ENCODE data around the gene MGAT4D. TPM values are rescaled to one million over a fixed set of nuclear protein-coding genes. Genes with fewer than 3 reads are reported as not detected.

Gene MGAT4D
- total and polyA plus RNA-seq, 2 experiments from 2014 or later, result not detected

- TF ChIP-seq, protein P1, sequence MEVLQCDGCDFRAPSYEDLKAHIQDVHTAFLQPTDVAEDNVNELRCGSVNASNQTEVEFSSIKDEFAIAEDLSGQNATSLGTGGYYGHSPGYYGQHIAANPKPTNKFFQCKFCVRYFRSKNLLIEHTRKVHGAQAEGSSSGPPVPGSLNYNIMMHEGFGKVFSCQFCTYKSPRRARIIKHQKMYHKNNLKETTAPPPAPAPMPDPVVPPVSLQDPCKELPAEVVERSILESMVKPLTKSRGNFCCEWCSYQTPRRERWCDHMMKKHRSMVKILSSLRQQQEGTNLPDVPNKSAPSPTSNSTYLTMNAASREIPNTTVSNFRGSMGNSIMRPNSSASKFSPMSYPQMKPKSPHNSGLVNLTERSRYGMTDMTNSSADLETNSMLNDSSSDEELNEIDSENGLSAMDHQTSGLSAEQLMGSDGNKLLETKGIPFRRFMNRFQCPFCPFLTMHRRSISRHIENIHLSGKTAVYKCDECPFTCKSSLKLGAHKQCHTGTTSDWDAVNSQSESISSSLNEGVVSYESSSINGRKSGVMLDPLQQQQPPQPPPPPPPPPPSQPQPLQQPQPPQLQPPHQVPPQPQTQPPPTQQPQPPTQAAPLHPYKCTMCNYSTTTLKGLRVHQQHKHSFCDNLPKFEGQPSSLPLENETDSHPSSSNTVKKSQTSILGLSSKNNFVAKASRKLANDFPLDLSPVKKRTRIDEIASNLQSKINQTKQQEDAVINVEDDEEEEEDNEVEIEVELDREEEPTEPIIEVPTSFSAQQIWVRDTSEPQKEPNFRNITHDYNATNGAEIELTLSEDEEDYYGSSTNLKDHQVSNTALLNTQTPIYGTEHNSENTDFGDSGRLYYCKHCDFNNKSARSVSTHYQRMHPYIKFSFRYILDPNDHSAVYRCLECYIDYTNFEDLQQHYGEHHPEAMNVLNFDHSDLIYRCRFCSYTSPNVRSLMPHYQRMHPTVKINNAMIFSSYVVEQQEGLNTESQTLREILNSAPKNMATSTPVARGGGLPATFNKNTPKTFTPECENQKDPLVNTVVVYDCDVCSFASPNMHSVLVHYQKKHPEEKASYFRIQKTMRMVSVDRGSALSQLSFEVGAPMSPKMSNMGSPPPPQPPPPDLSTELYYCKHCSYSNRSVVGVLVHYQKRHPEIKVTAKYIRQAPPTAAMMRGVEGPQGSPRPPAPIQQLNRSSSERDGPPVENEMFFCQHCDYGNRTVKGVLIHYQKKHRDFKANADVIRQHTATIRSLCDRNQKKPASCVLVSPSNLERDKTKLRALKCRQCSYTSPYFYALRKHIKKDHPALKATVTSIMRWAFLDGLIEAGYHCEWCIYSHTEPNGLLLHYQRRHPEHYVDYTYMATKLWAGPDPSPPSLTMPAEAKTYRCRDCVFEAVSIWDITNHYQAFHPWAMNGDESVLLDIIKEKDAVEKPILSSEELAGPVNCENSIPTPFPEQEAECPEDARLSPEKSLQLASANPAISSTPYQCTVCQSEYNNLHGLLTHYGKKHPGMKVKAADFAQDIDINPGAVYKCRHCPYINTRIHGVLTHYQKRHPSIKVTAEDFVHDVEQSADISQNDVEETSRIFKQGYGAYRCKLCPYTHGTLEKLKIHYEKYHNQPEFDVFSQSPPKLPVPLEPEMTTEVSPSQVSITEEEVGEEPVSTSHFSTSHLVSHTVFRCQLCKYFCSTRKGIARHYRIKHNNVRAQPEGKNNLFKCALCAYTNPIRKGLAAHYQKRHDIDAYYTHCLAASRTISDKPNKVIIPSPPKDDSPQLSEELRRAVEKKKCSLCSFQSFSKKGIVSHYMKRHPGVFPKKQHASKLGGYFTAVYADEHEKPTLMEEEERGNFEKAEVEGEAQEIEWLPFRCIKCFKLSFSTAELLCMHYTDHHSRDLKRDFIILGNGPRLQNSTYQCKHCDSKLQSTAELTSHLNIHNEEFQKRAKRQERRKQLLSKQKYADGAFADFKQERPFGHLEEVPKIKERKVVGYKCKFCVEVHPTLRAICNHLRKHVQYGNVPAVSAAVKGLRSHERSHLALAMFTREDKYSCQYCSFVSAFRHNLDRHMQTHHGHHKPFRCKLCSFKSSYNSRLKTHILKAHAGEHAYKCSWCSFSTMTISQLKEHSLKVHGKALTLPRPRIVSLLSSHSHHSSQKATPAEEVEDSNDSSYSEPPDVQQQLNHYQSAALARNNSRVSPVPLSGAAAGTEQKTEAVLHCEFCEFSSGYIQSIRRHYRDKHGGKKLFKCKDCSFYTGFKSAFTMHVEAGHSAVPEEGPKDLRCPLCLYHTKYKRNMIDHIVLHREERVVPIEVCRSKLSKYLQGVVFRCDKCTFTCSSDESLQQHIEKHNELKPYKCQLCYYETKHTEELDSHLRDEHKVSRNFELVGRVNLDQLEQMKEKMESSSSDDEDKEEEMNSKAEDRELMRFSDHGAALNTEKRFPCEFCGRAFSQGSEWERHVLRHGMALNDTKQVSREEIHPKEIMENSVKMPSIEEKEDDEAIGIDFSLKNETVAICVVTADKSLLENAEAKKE (CRISPR knock-in tag; IDR thresholded peaks at IDR 0.05), result no peak
- TF ChIP-seq POLR2AphosphoS5 (IDR thresholded peaks at IDR 0.05; ENCODE audit: low read depth) (no peak), JUNB (IDR thresholded peaks at IDR 0.05; ENCODE audit: unreplicated experiment) (no peak), CTCF (conservative IDR thresholded peaks at IDR 0.05; ENCODE audit: low read depth in 2 of 2) (no peak)
These were observed 34.9 kb downstream of the MGAT4D start (continued) for GRCh38 chr4:140463182-140463581.

GRCh38 chr4:140450352-140450751, 47.7 kb downstream of the MGAT4D start:
- Histone ChIP-seq H3F3A (replicated peaks; ENCODE audit: low read depth) (no peaks in the 10 kb centered on the region), H3K4me3 (no peak overlapping the region), H3K4me1 (ENCODE audit: insufficient read depth) (no peaks in the 10 kb centered on the region), H3K36me3 (ENCODE audit: insufficient read depth) (no peaks in the 10 kb centered on the region), H4K20me1 (replicated peaks; ENCODE audit: insufficient read depth) (no peaks in the 10 kb centered on the region), H3K79me2 (replicated peaks; ENCODE audit: insufficient read depth) (no peaks in the 10 kb centered on the region), H3K27ac (ENCODE audit: low read depth) (no peak overlapping the region), H3K9me2 (ENCODE audit: insufficient read depth) (no peaks in the 10 kb centered on the region), H2AFZ (no peak overlapping the region), H3K4me2 (no peak overlapping the region), H3K27me3 (ENCODE audit: insufficient read depth) (no peaks in the 10 kb centered on the region)
- H3K9me3 Mint-ChIP-seq, result no peaks in the 10 kb centered on the region
- H3K27ac Mint-ChIP-seq, result no peak overlapping the region
- no peak overlapping the region for H3K4me3 Mint-ChIP-seq
- no peak for DNase-seq (ENCODE audit: low spot score)
- H3K36me3 Mint-ChIP-seq (ENCODE audit: low read depth), result no peaks in the 10 kb centered on the region
- no peaks in the 10 kb centered on the region for H3K4me1 Mint-ChIP-seq
- no peak for ATAC-seq
- no peaks in the 10 kb centered on the region for H3K27me3 Mint-ChIP-seq (ENCODE audit: insufficient read depth, low read depth, poor library complexity)
- TF ChIP-seq, protein P2, sequence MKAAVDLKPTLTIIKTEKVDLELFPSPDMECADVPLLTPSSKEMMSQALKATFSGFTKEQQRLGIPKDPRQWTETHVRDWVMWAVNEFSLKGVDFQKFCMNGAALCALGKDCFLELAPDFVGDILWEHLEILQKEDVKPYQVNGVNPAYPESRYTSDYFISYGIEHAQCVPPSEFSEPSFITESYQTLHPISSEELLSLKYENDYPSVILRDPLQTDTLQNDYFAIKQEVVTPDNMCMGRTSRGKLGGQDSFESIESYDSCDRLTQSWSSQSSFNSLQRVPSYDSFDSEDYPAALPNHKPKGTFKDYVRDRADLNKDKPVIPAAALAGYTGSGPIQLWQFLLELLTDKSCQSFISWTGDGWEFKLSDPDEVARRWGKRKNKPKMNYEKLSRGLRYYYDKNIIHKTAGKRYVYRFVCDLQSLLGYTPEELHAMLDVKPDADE (IDR thresholded peaks at IDR 0.05), result no peak
- TF ChIP-seq, protein P3, sequence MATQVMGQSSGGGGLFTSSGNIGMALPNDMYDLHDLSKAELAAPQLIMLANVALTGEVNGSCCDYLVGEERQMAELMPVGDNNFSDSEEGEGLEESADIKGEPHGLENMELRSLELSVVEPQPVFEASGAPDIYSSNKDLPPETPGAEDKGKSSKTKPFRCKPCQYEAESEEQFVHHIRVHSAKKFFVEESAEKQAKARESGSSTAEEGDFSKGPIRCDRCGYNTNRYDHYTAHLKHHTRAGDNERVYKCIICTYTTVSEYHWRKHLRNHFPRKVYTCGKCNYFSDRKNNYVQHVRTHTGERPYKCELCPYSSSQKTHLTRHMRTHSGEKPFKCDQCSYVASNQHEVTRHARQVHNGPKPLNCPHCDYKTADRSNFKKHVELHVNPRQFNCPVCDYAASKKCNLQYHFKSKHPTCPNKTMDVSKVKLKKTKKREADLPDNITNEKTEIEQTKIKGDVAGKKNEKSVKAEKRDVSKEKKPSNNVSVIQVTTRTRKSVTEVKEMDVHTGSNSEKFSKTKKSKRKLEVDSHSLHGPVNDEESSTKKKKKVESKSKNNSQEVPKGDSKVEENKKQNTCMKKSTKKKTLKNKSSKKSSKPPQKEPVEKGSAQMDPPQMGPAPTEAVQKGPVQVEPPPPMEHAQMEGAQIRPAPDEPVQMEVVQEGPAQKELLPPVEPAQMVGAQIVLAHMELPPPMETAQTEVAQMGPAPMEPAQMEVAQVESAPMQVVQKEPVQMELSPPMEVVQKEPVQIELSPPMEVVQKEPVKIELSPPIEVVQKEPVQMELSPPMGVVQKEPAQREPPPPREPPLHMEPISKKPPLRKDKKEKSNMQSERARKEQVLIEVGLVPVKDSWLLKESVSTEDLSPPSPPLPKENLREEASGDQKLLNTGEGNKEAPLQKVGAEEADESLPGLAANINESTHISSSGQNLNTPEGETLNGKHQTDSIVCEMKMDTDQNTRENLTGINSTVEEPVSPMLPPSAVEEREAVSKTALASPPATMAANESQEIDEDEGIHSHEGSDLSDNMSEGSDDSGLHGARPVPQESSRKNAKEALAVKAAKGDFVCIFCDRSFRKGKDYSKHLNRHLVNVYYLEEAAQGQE (IDR thresholded peaks at IDR 0.05; ENCODE audit: unreplicated experiment), result no peak
- TF ChIP-seq ZNF331 (CRISPR knock-in tag; IDR thresholded peaks at IDR 0.05; ENCODE audit: low read depth) (no peak), EZH2 (IDR thresholded peaks at IDR 0.05; ENCODE audit: low read depth, unreplicated experiment) (no peak), NANOG (IDR thresholded peaks at IDR 0.05; ENCODE audit: borderline replicate concordance) (no peak), STAT1 (IDR thresholded peaks at IDR 0.05; ENCODE audit: unreplicated experiment) (no peak), POLR2AphosphoS5 (IDR thresholded peaks at IDR 0.05; ENCODE audit: low read depth) (no peak), EZH2phosphoT487 (IDR thresholded peaks at IDR 0.05; ENCODE audit: unreplicated experiment) (no peak), CREB1 (CRISPR knock-in tag; IDR thresholded peaks at IDR 0.05; ENCODE audit: low read depth) (no peak), JUNB (IDR thresholded peaks at IDR 0.05; ENCODE audit: unreplicated experiment) (no peak)

All from GM23338 (cell line).